Naive thymus-derived CD4-positive, alpha-beta T cell (primary cell): Measurements from ENCODE around the gene THRA. TPM values are rescaled to one million over a fixed set of nuclear protein-coding genes. Genes with fewer than 3 reads are reported as not detected.

ENCODE experiments used
- ATAC-seq: fragments of 150-1000 bp; cut with Tn5 transposase; 2 replicates; pipeline ENCODE4 v1.10.0; 2021; ENCODE audit warnings: mild to moderate bottlenecking, moderate library complexity
- CTCF ChIA-PET: fragments of 350-600 bp; sonication (Branson Sonifier 250); formaldehyde crosslinking; loops from one replicate; lab custom pipeline; 2021; ENCODE audit warnings: antibody characterized with exemption; lab: Charles Lee
- POLR2A ChIA-PET: fragments of 350-600 bp; sonication (Branson Sonifier 250); formaldehyde crosslinking; loops from one replicate; lab custom pipeline; 2021; ENCODE audit warnings: antibody characterized with exemption, inconsistent platforms; lab: Charles Lee
- DNase-seq, 9 donors: peaks; one replicate each; pipeline versions ENCODE4 v3.0.0 to v3.0.0-alpha.2; 2020 to 2022; ENCODE audit warnings: mixed read lengths in 1 of 9
- H3K27ac ChIP-seq: one replicate; pipeline ENCODE4 v1.7.0; 2013; ENCODE audit warnings: mild to moderate bottlenecking, low read depth, low read length, moderate library complexity
- H3K27me3 ChIP-seq, 2 donors: one replicate each; pipeline ENCODE4 v1.7.0; 2013; ENCODE audit warnings: low read length in 2 of 2, mild to moderate bottlenecking in 2 of 2, moderate library complexity in 2 of 2; ENCODE audit not compliant: control insufficient read depth in 2 of 2, insufficient read depth in 2 of 2
- H3K36me3 ChIP-seq, 3 experiments: 1 replicate in 2 of 3; 2 replicates in 1 of 3; pipeline ENCODE4 v1.7.0; 2013; ENCODE audit warnings: low read length in 3 of 3, mild to moderate bottlenecking in 3 of 3, moderate library complexity in 1 of 3; ENCODE audit not compliant: insufficient read depth in 3 of 3, control insufficient read depth in 2 of 3
- H3K4me1 ChIP-seq, 2 donors: one replicate each; pipeline ENCODE4 v1.7.0; 2013; ENCODE audit warnings: low read length in 2 of 2, mild to moderate bottlenecking in 2 of 2, moderate library complexity in 1 of 2; ENCODE audit not compliant: control insufficient read depth in 2 of 2, insufficient read depth in 2 of 2
- H3K4me3 ChIP-seq: 2 replicates; pipeline ENCODE4 v1.7.0; 2013; ENCODE audit warnings: mild to moderate bottlenecking, low read length
- H3K9me3 ChIP-seq, 3 experiments: 1 replicate in 2 of 3; 2 replicates in 1 of 3; pipeline ENCODE4 v1.7.0; 2013; ENCODE audit warnings: low read length in 3 of 3; ENCODE audit not compliant: control insufficient read depth in 2 of 3
- H3K27ac Mint-ChIP-seq, 9 donors: one replicate each; pipeline ENCODE4 v1.8.0; 2020 to 2022; ENCODE audit warnings: mixed read lengths in 9 of 9, mild to moderate bottlenecking in 8 of 9, moderate library complexity in 5 of 9, inconsistent platforms in 2 of 9
- H3K27me3 Mint-ChIP-seq, 5 donors: one replicate each; pipeline ENCODE4 v1.8.0; 2021 to 2022; ENCODE audit warnings: mixed read lengths in 5 of 5, mild to moderate bottlenecking in 1 of 5
- H3K36me3 Mint-ChIP-seq, 5 donors: one replicate each; pipeline ENCODE4 v1.8.0; 2020 to 2022; ENCODE audit warnings: mixed read lengths in 5 of 5, mild to moderate bottlenecking in 3 of 5, inconsistent platforms in 1 of 5
- H3K4me1 Mint-ChIP-seq, 7 donors: one replicate each; pipeline ENCODE4 v1.8.0; 2020 to 2022; ENCODE audit warnings: mixed read lengths in 7 of 7, mild to moderate bottlenecking in 3 of 7, inconsistent platforms in 1 of 7
- H3K4me3 Mint-ChIP-seq, 10 donors: one replicate each; pipeline ENCODE4 v1.8.0; 2020 to 2022; ENCODE audit warnings: mild to moderate bottlenecking in 10 of 10, mixed read lengths in 10 of 10, moderate library complexity in 6 of 10, inconsistent platforms in 2 of 10
- H3K9me3 Mint-ChIP-seq, 11 donors: one replicate each; pipeline ENCODE4 v1.8.0; 2020 to 2022; ENCODE audit warnings: mixed read lengths in 11 of 11, mild to moderate bottlenecking in 4 of 11, inconsistent platforms in 1 of 11, moderate library complexity in 1 of 11
- intact Hi-C, 2 donors: fragments of 100-400 bp; cut with micrococcal nuclease; formaldehyde crosslinking; loops; one replicate each; pipeline ENCODE4 v1.15.1; 2023
- polyA plus RNA-seq, 2 donors: library from polyadenylated mRNA; unstranded; fragments of 300-500 nt; fragmentation: Illumina TruSeq; gene quantifications; one replicate each; pipeline ENCODE4 v1.2.3, GENCODE V29; 2021
- total RNA-seq, 6 experiments: library from RNA in 5 of 6; stranded (reverse) in 5 of 6; gene quantifications; 1 replicate in 5 of 6; 2 replicates in 1 of 6; pipeline ENCODE4 v1.2.3 and lab custom pipeline; 2021 to 2026

THRA gene
- total and polyA plus RNA-seq, 7 experiments from 2014 or later: 3.2 to 55.9 (median 33.5) TPM

DNA sequence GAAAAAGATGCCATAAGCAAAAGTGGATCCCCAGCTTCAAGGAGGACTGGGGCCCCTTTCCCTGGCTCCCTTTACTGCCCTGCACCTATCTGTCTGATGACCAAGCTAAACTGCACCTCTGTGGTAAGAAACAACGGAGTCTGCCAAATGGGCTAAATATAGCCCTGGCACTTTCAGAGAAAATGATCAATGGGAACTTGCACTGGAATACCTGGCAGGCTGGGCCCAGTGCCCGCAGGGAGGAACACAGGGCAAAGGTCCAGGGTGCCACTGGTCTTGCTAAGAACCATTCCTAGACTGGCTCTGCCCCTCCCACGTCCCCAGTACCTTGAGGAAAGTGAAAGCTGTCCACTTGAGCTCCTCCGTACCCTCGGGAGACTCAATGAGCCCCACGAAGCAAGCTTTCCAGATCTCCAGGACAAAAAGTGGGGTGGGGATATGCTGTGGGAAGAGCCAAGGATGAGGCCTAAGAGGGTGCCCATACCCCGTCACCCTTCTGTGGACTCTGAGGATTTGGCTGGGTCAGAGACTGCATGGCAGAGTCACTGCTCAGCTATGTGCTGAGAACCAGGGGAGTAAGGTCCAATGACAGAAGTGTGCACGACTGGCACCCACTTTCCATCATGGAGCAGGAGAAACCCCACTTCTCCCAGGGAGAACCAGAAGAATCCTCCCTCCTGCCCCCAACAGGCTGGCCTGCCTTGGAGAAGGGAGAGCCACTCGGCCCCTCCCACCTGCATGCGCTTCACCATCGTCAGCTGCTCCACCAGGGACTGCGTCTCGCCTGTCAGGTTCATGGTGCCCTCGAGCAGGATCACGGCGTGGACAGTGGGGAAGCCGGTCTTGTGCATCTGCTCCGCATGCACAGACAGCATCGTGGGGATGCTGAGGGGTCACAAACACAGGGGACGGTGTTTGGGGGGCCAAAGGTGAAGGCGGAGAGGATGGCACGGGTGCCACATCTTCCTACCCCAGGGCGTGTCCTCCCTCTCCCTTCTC is 30.1 kb upstream of the THRA start:
- Histone ChIP-seq H3K36me3 (peaks cover 0 to 90% (median 33%) of the 10 kb centered on the region in 3 experiments), H3K4me1 (no peaks in the 10 kb centered on the region), H3K9me3 (no peaks in the 10 kb centered on the region), H3K27me3 (no peaks in the 10 kb centered on the region), H3K27ac (no peak overlapping the region), H3K4me3 (no peak overlapping the region)
- DNase-seq: no peak
- Mint-ChIP-seq H3K36me3 (peaks cover 14 to 53% (median 25%) of the 10 kb centered on the region in 5 donors), H3K27ac (no peak overlapping the region), H3K27me3 (no peaks in the 10 kb centered on the region), H3K4me3 (no peak overlapping the region), H3K9me3 (no peaks in the 10 kb centered on the region), H3K4me1 (no peaks in the 10 kb centered on the region)
- POLR2A ChIA-PET: no interaction called here
- ATAC-seq: no peak
- CTCF ChIA-PET: interaction anchor here (1.2 to 1.3 kb wide), 2 partner anchors 34 to 42 kb away, joined by 3 read pairs; no protein-coding TSS in a partner anchor
- intact Hi-C loops: no loop called here

DNA sequence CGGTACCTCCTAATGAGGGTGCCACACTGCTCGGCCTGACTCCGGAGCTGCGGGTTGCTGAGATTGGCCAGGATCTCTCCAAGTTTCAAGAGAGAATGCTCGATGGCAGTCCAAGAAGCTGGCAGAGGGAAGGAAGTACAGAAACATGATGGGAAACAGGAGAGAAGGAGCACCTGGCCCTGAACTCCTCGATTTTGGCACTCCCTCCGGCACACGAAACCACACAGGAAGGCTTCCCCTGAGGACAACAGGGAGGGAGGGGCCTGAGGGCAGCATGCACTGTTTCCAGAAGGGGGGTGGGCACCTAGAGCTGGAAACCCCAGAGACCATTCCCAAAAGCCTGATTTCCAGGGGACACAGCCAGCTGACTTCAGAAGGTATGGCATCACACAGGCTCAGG is 29.4 kb upstream of the THRA start:
- ChIA-PET CTCF (interaction anchor here (1.2 to 1.3 kb wide), 2 partner anchors 35 to 41 kb away, joined by 3 read pairs; no protein-coding TSS in a partner anchor), POLR2A (interaction anchor here (1.0 kb wide), 1 partner anchor 304 kb away, joined by 3 read pairs; no protein-coding TSS in a partner anchor)
- Histone ChIP-seq H3K4me3 (no peak overlapping the region), H3K9me3 (no peaks in the 10 kb centered on the region), H3K36me3 (peaks cover 0 to 88% (median 33%) of the 10 kb centered on the region in 3 experiments), H3K27ac (no peak overlapping the region), H3K4me1 (no peaks in the 10 kb centered on the region), H3K27me3 (no peaks in the 10 kb centered on the region)
- DNase-seq: no peak
- no peak for ATAC-seq
- Mint-ChIP-seq H3K36me3 (peaks cover 14 to 53% (median 25%) of the 10 kb centered on the region in 5 donors), H3K9me3 (no peaks in the 10 kb centered on the region), H3K4me1 (no peaks in the 10 kb centered on the region), H3K27me3 (no peaks in the 10 kb centered on the region), H3K4me3 (no peak overlapping the region), H3K27ac (no peak overlapping the region)
- intact Hi-C loops: no loop called here

DNA sequence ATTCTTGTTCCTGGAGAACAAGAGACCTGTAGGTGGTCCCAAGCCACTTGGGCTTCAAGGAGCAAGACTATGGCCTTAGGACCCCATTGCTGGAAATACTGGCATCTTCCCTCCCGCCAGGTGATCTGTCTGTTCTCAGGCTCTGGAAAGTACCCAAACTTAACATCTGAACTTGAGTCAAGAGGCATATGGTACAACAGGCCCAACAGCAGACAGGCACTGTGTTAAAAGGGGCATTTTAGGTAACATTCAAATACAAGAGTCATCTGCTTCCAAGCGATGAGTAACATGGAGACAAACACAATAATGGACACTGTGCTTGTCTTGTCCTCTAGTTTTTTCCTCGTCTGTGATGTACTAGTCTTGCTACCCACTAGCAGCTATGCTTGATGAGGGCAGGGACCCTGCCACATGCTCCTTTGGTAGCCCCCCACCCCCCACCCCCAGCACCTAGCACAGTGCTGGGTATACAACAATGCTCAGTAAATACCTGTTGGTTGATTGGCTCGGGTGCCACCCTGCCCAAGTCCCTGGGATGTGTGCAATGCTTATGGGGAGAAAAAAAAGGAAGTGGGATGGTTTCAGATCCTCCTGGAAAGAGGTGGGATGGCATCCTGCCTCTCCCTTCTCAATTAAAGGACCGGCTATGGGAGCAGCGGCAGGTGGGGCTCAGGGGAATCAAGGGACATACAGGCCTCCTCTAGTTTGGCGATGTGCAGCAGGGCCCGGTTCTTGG is 28.2 kb upstream of the THRA start:
- Histone ChIP-seq H3K27ac (no peak overlapping the region), H3K27me3 (no peaks in the 10 kb centered on the region), H3K4me3 (no peak overlapping the region), H3K4me1 (no peaks in the 10 kb centered on the region), H3K9me3 (no peaks in the 10 kb centered on the region), H3K36me3 (peaks cover 0 to 75% (median 33%) of the 10 kb centered on the region in 3 experiments)
- ChIA-PET POLR2A (interaction anchor here (0.6 to 1.0 kb wide), 3 partner anchors 12 to 305 kb away, joined by 3 to 4 read pairs (median 3); no protein-coding TSS in a partner anchor), CTCF (interaction anchor here (1.3 kb wide), 1 partner anchor 36 kb away, joined by 3 read pairs; no protein-coding TSS in a partner anchor)
- Mint-ChIP-seq H3K9me3 (no peaks in the 10 kb centered on the region), H3K27me3 (no peaks in the 10 kb centered on the region), H3K36me3 (peaks cover 6 to 42% (median 20%) of the 10 kb centered on the region in 5 donors), H3K4me1 (peaks cover 0 to 6% (median 0%) of the 10 kb centered on the region in 7 donors), H3K4me3 (no peak overlapping the region), H3K27ac (no peak overlapping the region)
- ATAC-seq (no peak), DNase-seq (no peak)
- intact Hi-C loops: no loop called here

DNA sequence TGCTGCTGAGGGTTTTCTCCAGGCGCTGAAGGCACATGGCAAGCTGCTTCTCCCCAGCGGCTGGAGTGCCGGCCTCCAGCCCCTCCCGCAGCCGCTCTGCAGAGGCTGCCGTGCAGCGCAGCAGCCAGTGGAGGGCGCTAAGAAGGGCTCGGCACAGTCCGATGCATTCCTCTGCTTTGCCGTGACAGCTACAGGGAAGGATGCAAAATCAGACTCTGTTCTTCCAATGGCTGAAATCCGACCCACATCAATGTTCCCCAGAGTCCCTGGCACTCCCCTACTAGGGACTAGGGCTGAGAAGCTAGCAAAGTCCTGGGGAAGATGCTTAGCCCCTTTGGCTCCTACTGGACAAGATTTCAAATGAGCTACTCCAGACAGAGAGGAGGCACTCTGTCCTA is 27.6 kb upstream of the THRA start:
- ATAC-seq (no peak), DNase-seq (no peak)
- Histone ChIP-seq H3K4me3 (no peak overlapping the region), H3K27me3 (no peaks in the 10 kb centered on the region), H3K36me3 (peaks cover 0 to 69% (median 33%) of the 10 kb centered on the region in 3 experiments), H3K9me3 (no peaks in the 10 kb centered on the region), H3K27ac (no peak overlapping the region), H3K4me1 (no peaks in the 10 kb centered on the region)
- Mint-ChIP-seq H3K27ac (no peak overlapping the region), H3K27me3 (no peaks in the 10 kb centered on the region), H3K9me3 (no peaks in the 10 kb centered on the region), H3K4me3 (no peak overlapping the region), H3K4me1 (peaks cover 0 to 7% (median 0%) of the 10 kb centered on the region in 7 donors), H3K36me3 (peaks cover 3 to 39% (median 17%) of the 10 kb centered on the region in 5 donors)
- intact Hi-C loops: no loop called here
- ChIA-PET CTCF (no interaction called here), POLR2A (no interaction called here)

DNA sequence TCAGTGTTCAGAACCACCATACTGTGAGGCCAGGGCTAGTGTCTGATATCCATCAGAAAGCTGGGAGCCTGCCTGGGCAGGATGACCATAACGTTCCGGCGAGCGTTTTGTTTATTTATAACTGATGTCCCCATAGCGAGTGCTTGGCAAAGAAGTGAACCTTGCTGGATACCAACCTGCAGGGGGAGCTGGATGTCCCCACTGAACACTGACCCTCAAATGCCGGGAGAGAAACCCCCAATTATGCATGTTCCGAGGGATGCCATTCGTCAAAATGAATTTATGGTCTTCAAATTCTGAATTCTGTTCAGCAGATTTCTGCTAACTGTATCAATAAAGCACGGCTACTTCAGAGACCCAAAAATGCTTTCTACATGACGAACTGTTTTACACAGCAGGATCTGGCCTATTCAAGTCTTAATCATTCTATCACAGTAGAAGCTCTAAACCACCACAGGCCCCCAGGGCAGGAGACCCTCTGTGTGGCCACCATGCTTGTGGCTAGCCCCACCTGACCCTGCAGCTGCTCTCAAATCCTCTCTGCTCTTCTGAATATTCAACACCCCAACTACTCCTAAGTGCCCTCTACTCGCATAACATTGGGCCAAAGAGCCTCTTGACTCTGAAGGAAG is 23.8 kb upstream of the THRA start:
- H3K27ac Mint-ChIP-seq: peak overlapping the region in 3 of 9 donors; percentile 22 to 64 (median 32)
- H3K4me3 Mint-ChIP-seq: no peak overlapping the region
- ChIA-PET CTCF (interaction anchor here (0.7 to 1.5 kb wide), 5 partner anchors 13 to 130 kb away, joined by 3 to 5 read pairs (median 3); no protein-coding TSS in a partner anchor), POLR2A (interaction anchor here (0.6 to 0.9 kb wide), 3 partner anchors 11 to 658 kb away, joined by 3 to 5 read pairs (median 3); no protein-coding TSS in a partner anchor)
- Histone ChIP-seq H3K27me3 (no peaks in the 10 kb centered on the region), H3K9me3 (no peaks in the 10 kb centered on the region), H3K4me1 (no peaks in the 10 kb centered on the region), H3K27ac (no peak overlapping the region), H3K36me3 (peaks cover 0 to 36% (median 5%) of the 10 kb centered on the region in 3 experiments), H3K4me3 (no peak overlapping the region)
- H3K27me3 Mint-ChIP-seq: no peaks in the 10 kb centered on the region
- H3K36me3 Mint-ChIP-seq: peaks cover under 1 to 26% (median 6%) of the 10 kb centered on the region in 5 donors
- H3K4me1 Mint-ChIP-seq: peaks cover 0 to 10% (median 7%) of the 10 kb centered on the region in 7 donors
- intact Hi-C loops: loop anchor here in 1 of 2 donors (1.0 kb wide), 1 partner anchor 72 kb away; no protein-coding TSS in a partner anchor
- ATAC-seq (no peak), DNase-seq (no peak)
- H3K9me3 Mint-ChIP-seq: no peaks in the 10 kb centered on the region
